ENCODE measurements around the gene CASZ1. TPM values are rescaled to one million over a fixed set of nuclear protein-coding genes. Genes with fewer than 3 reads are reported as not detected.

The CASZ1 gene
- total RNA-seq, 1 experiment from 2014 or later, result 11.7 TPM

- CTCF ChIA-PET, result interaction anchor here (0.8 kb wide), 1 partner anchor 59 kb away, joined by 3 read pairs; no protein-coding TSS in a partner anchor
- no peaks in the 10 kb centered on the region for H3K27me3 Mint-ChIP-seq (ENCODE audit: low read depth)
Observed at GRCh38 chr1:10773851-10774614, 22.4 kb downstream of the CASZ1 start.

More at GRCh38 chr1:10773851-10774614, 22.4 kb downstream of the CASZ1 start:
- DNase-seq (ENCODE audit: low spot score), result no peak
- peaks cover 11% of the 10 kb centered on the region for H3K4me1 Mint-ChIP-seq
- TF ChIP-seq NR3C1 (CRISPR knock-in tag; conservative IDR thresholded peaks at IDR 0.05; ENCODE audit: low read depth) (no peak), ZNF263 (CRISPR knock-in tag; IDR thresholded peaks at IDR 0.05; ENCODE audit: low read depth) (no peak), NFATC4 (CRISPR knock-in tag; IDR thresholded peaks at IDR 0.05) (no peak), PREB (CRISPR knock-in tag; IDR thresholded peaks at IDR 0.05; ENCODE audit: borderline replicate concordance) (no peak), GRHL2 (CRISPR knock-in tag; IDR thresholded peaks at IDR 0.05; ENCODE audit: insufficient replicate concordance, severe bottlenecking) (no peak), ZSCAN18 (CRISPR knock-in tag; IDR thresholded peaks at IDR 0.05) (no peak), ELF4 (CRISPR knock-in tag; IDR thresholded peaks at IDR 0.05; ENCODE audit: low read depth) (no peak), E2F1 (CRISPR knock-in tag; IDR thresholded peaks at IDR 0.05) (no peak), ZNF396 (CRISPR knock-in tag; IDR thresholded peaks at IDR 0.05; ENCODE audit: borderline replicate concordance) (no peak), ARID4B (CRISPR knock-in tag; IDR thresholded peaks at IDR 0.05; ENCODE audit: borderline replicate concordance) (no peak), JUN (CRISPR knock-in tag; IDR thresholded peaks at IDR 0.05) (no peak), EMX1 (CRISPR knock-in tag; IDR thresholded peaks at IDR 0.05) (no peak), IRF1 (CRISPR knock-in tag; IDR thresholded peaks at IDR 0.05) (no peak), TEAD1 (CRISPR knock-in tag; IDR thresholded peaks at IDR 0.05) (no peak), RORB (CRISPR knock-in tag; IDR thresholded peaks at IDR 0.05) (no peak), CREM (CRISPR knock-in tag; IDR thresholded peaks at IDR 0.05) (no peak), FOXP4 (CRISPR knock-in tag; IDR thresholded peaks at IDR 0.05) (no peak)
- POLR2A ChIA-PET, result no interaction called here
- H3K9me3 Mint-ChIP-seq, result no peaks in the 10 kb centered on the region
- ATAC-seq, result no peak
- no peak overlapping the region for H3K27ac Mint-ChIP-seq
- no peak overlapping the region for H3K4me3 Mint-ChIP-seq
- no peaks in the 10 kb centered on the region for H3K36me3 Mint-ChIP-seq

All from WTC11 (cell line).